BJ (cell line): ENCODE results near the gene PFKM. TPM values are rescaled to one million over a fixed set of nuclear protein-coding genes. Genes with fewer than 3 reads are reported as not detected.

Experiments used
- CTCF ChIA-PET: fragments of 350-600 bp; formaldehyde crosslinking; extraction: SDS; loops from one replicate; lab custom pipeline; 2021; ENCODE audit warnings: antibody characterized with exemption, inconsistent platforms; lab: Yijun Ruan, JAX
- POLR2A ChIA-PET: fragments of 300-600 bp; sonication (Branson Sonifier 250); formaldehyde crosslinking; extraction: SDS; loops from one replicate; lab custom pipeline; 2021; ENCODE audit warnings: antibody characterized with exemption; lab: Charles Lee
- DNase-seq: peaks from one replicate; pipeline ENCODE4 v3.0.0-alpha.2; 2011; ENCODE audit warnings: low read depth
- H3K27me3 ChIP-seq: 2 replicates; pipeline ENCODE4 v1.6.0; 2011; ENCODE audit warnings: low read length; ENCODE audit not compliant: control insufficient read depth, insufficient read depth
- H3K36me3 ChIP-seq: 2 replicates; pipeline ENCODE4 v1.5.1; 2011; ENCODE audit warnings: low read length; ENCODE audit not compliant: control insufficient read depth, insufficient read depth
- H3K4me3 ChIP-seq: 2 replicates; pipeline ENCODE4 v1.5.1; 2011; ENCODE audit warnings: low read depth, mild to moderate bottlenecking, control low read depth, low read length
- polyA minus RNA-seq: library from RNA; depleted of rRNA, polyadenylated mRNA; stranded (reverse); fragments of >200 nt; gene quantifications from 2 replicates; pipeline ENCODE4 v1.2.3, GENCODE V29; 2011; rRNA and poly(A)+ RNA removed
- polyA plus RNA-seq: library from polyadenylated mRNA; depleted of rRNA; stranded (reverse); fragments of >200 nt; gene quantifications from 2 replicates; pipeline ENCODE4 v1.2.3, GENCODE V29; 2011; rRNA removed
- TF ChIP-seq, protein P1 (sequence below): IDR thresholded peaks from 2 replicates; pipeline ENCODE4 v1.5.1; 2011; ENCODE audit warnings: low read depth, mild to moderate bottlenecking, control low read depth, inconsistent platforms, low read length, moderate library complexity; ENCODE audit not compliant: insufficient read depth

Gene PFKM
- polyA plus RNA-seq = 43.4 and 45.9 TPM in 2 replicates
- 32.9 and 48.6 TPM in 2 replicates for polyA minus RNA-seq

GRCh38 chr12:48119078-48119833 is at the start of gene PFKM:
Gene PFKM (plus strand): TSS chr12:48119364. CDS start chr12:48122775, 3,411 bp downstream.
- TF ChIP-seq, protein P1, sequence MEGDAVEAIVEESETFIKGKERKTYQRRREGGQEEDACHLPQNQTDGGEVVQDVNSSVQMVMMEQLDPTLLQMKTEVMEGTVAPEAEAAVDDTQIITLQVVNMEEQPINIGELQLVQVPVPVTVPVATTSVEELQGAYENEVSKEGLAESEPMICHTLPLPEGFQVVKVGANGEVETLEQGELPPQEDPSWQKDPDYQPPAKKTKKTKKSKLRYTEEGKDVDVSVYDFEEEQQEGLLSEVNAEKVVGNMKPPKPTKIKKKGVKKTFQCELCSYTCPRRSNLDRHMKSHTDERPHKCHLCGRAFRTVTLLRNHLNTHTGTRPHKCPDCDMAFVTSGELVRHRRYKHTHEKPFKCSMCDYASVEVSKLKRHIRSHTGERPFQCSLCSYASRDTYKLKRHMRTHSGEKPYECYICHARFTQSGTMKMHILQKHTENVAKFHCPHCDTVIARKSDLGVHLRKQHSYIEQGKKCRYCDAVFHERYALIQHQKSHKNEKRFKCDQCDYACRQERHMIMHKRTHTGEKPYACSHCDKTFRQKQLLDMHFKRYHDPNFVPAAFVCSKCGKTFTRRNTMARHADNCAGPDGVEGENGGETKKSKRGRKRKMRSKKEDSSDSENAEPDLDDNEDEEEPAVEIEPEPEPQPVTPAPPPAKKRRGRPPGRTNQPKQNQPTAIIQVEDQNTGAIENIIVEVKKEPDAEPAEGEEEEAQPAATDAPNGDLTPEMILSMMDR = no peak
- H3K36me3 ChIP-seq = no peaks in the 10 kb centered on the region
- CTCF ChIA-PET = interaction anchor here (0.8 to 2.2 kb wide), 3 partner anchors 12 to 70 kb away, joined by 3 to 7 read pairs (median 3); partner anchors contain the start of gene SENP1
- POLR2A ChIA-PET = no interaction called here
- peak within 1 kb of the TSS; percentile 76 for H3K4me3 ChIP-seq
- peaks cover 1% of the 10 kb centered on the region; the same call in 1 of the 2 replicates for H3K27me3 ChIP-seq
- DNase-seq = peak; percentile 47

- ChIA-PET POLR2A (no interaction called here), CTCF (interaction anchor here (0.8 to 1.1 kb wide), 3 partner anchors 9 to 119 kb away, joined by 3 to 4 read pairs (median 3); no protein-coding TSS in a partner anchor)
- DNase-seq = no peak
- H3K4me3 ChIP-seq = no peak overlapping the region
- H3K36me3 ChIP-seq = peaks cover 4% of the 10 kb centered on the region
- TF ChIP-seq, protein P1 = no peak
- H3K27me3 ChIP-seq = no peaks in the 10 kb centered on the region
These were observed 49.1 kb upstream of the PFKM start for GRCh38 chr12:48070033-48070432.

GRCh38 chr12:48070731-48071130 is 48.4 kb upstream of the PFKM start:
- H3K27me3 ChIP-seq = no peaks in the 10 kb centered on the region
- TF ChIP-seq, protein P1 = no peak
- ChIA-PET CTCF (interaction anchor here (0.8 kb wide), 1 partner anchor 16 kb away, joined by 4 read pairs; no protein-coding TSS in a partner anchor), POLR2A (no interaction called here)
- no peak for DNase-seq
- H3K36me3 ChIP-seq = peaks cover 4% of the 10 kb centered on the region
- no peak overlapping the region for H3K4me3 ChIP-seq

DNA sequence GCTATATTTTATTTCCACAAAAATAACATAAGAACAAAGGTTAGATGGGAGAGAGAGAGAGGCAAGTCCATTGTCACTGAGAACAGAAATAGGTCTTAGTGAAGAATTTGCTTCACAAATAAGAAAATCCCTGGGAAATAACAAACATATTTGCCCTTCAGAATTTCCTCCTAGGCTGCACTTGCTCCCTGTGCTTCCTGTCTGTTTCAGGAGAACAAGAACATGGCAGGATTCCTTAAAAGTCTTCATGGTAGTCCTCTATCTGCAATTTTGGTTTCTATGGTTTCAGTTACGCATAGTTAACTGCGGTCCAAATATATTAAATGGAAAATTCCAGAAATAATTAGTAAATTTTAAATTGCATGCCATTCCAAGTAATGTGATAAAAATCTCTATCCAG is 47.4 kb upstream of the PFKM start:
- CTCF ChIA-PET = interaction anchor here (0.7 kb wide), 1 partner anchor 17 kb away, joined by 3 read pairs; no protein-coding TSS in a partner anchor

GRCh38 chr12:48072266-48072665 is 46.9 kb upstream of the PFKM start:
- Histone ChIP-seq H3K36me3 (peaks cover 3% of the 10 kb centered on the region), H3K27me3 (no peaks in the 10 kb centered on the region), H3K4me3 (no peak overlapping the region)
- no peak for DNase-seq
- ChIA-PET POLR2A (no interaction called here), CTCF (interaction anchor here (0.7 kb wide), 1 partner anchor 17 kb away, joined by 3 read pairs; no protein-coding TSS in a partner anchor)
- TF ChIP-seq, protein P1 = no peak

More for the DNA sequence above, 47.4 kb upstream of the PFKM start:
- POLR2A ChIA-PET = no interaction called here
- Histone ChIP-seq H3K36me3 (peaks cover 4% of the 10 kb centered on the region), H3K4me3 (no peak overlapping the region), H3K27me3 (no peaks in the 10 kb centered on the region)
- no peak for DNase-seq
- TF ChIP-seq, protein P1 = no peak
